HAP-1 (cell line): ENCODE data around the gene ZFPM1.
A peak's percentile ranks its signal among the peaks of the same experiment; 100 is the strongest.

ENCODE experiments used
- DNase-seq, 2 experiments: peaks; one replicate each; pipeline ENCODE4 v3.0.0-alpha.2; 2016 to 2020; ENCODE audit warnings: low spot score in 2 of 2
- H3K27me3 ChIP-seq: fragments of 250-450 bp; sonication (Bioruptor Pico); 2 replicates; pipeline ENCODE4 v1.5.1; 2020; ENCODE audit warnings: low read depth, mild to moderate bottlenecking, moderate library complexity
- H3K36me3 ChIP-seq: fragments of 250-450 bp; sonication (Bioruptor Pico); replicated peaks from 2 replicates; pipeline ENCODE4 v1.5.1; 2020; ENCODE audit warnings: mild to moderate bottlenecking
- H3K4me1 ChIP-seq: fragments of 250-450 bp; sonication (Bioruptor Pico); 2 replicates; pipeline ENCODE4 v1.5.1; 2020; ENCODE audit warnings: mild to moderate bottlenecking
- H3K4me3 ChIP-seq: fragments of 250-450 bp; sonication (Bioruptor Pico); 2 replicates; pipeline ENCODE4 v1.5.1; 2020; ENCODE audit warnings: mild to moderate bottlenecking, moderate library complexity
- H3K9me3 ChIP-seq: fragments of 250-450 bp; sonication (Bioruptor Pico); 2 replicates; pipeline ENCODE4 v1.5.1; 2020; ENCODE audit warnings: mild to moderate bottlenecking, moderate library complexity
- in situ Hi-C: fragments of 300-500 bp; cut with MboI; formaldehyde crosslinking; loops from 3 replicates; pipeline ENCODE4 v1.14.3; 2020; ENCODE audit warnings: low sequenced_read_pairs, inconsistent platforms, mixed read lengths

ZFPM1 gene

DNA sequence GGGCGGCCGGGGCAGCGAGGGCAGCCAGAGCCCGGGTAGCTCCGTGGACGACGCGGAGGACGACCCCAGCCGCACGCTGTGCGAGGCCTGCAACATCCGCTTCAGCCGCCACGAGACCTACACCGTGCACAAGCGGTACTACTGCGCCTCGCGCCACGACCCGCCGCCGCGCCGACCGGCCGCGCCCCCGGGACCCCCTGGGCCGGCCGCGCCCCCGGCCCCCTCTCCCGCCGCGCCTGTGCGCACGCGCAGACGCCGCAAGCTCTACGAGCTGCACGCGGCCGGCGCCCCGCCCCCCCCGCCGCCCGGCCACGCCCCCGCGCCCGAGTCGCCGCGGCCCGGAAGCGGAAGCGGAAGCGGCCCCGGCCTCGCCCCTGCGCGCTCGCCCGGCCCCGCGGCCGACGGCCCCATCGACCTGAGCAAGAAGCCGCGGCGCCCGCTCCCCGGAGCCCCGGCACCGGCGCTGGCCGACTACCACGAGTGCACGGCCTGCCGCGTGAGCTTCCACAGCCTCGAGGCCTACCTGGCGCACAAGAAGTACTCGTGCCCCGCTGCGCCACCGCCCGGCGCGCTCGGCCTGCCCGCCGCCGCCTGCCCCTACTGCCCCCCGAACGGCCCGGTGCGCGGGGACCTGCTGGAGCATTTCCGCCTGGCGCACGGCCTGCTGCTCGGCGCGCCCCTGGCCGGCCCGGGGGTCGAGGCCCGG is 81.0 kb downstream of the ZFPM1 start:
- H3K36me3 ChIP-seq, result no peaks in the 10 kb centered on the region
- peaks cover 5% of the 10 kb centered on the region; the same call in 1 of the 2 replicates for H3K27me3 ChIP-seq
- in situ Hi-C loops, result no loop called here
- no peak overlapping the region for H3K4me3 ChIP-seq
- H3K4me1 ChIP-seq, result no peaks in the 10 kb centered on the region
- no peaks in the 10 kb centered on the region for H3K9me3 ChIP-seq
- DNase-seq, result no peak

DNA sequence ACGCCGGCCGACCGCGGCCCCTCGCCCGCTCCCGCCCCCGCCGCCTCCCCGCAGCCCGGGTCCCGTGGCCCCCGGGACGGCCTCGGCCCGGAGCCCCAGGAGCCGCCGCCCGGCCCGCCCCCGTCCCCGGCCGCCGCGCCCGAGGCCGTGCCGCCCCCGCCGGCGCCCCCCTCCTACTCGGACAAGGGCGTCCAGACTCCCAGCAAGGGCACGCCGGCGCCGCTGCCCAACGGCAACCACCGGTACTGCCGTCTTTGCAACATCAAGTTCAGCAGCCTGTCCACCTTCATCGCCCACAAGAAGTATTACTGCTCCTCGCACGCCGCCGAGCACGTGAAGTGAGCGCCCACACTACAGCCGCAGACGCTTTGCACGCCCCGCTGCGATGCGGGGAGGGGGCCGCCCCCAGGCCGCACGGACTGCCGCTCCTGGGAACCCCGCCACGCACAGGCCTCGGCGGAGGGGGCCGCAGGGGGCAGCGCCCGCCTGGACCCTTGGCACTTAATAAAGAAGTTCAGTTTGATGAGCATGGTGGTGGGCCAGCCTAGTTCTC is 81.6 kb downstream of the ZFPM1 start:
- H3K27me3 ChIP-seq, result peaks cover 9% of the 10 kb centered on the region; the same call in 1 of the 2 replicates
- H3K36me3 ChIP-seq, result no peaks in the 10 kb centered on the region
- DNase-seq, result no peak
- no peaks in the 10 kb centered on the region for H3K4me1 ChIP-seq
- no peak overlapping the region for H3K4me3 ChIP-seq
- H3K9me3 ChIP-seq, result no peaks in the 10 kb centered on the region
- in situ Hi-C loops, result no loop called here

DNA sequence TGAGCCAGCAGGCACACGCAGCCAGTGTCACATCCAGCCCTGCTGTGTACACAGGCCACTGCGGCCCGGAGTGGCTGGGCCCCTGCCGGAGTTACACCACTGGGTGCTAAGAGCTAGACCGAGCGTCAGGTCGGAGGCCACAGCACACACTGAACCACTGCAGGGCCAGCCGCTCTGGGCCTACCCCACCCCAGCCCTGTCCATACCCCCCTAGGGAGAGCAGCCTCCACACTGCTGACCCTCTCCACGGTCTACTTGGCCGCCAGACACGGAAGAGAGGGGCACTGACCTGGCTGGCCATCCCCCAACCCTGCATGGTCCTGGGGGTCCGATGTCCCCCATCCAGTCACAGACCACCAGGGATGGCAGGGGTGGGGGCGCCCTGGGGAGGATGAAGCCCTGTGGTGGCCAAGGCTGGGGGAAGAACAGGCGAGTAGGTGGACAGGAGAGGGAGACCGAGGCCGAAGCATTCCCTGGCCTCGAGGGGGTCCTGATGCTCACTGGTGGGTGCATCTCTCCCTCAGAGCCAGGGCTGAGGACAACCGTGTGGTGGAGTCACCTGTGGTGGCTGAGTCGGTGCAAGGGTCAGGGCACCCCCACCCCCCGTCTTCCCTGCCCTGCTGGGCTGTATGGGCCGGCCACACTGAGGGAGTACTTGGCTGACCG is 82.2 kb downstream of the ZFPM1 start:
- in situ Hi-C loops, result no loop called here
- H3K9me3 ChIP-seq, result no peaks in the 10 kb centered on the region
- no peak for DNase-seq
- H3K27me3 ChIP-seq, result peaks cover 9% of the 10 kb centered on the region; the same call in 1 of the 2 replicates
- no peaks in the 10 kb centered on the region for H3K4me1 ChIP-seq
- H3K36me3 ChIP-seq, result no peaks in the 10 kb centered on the region
- H3K4me3 ChIP-seq, result no peak overlapping the region

- H3K27me3 ChIP-seq, result peaks cover 9% of the 10 kb centered on the region; the same call in 1 of the 2 replicates
- H3K36me3 ChIP-seq, result no peaks in the 10 kb centered on the region
- H3K4me3 ChIP-seq, result no peak overlapping the region
- no peaks in the 10 kb centered on the region for H3K9me3 ChIP-seq
- DNase-seq, result no peak
- H3K4me1 ChIP-seq, result no peaks in the 10 kb centered on the region
- in situ Hi-C loops, result no loop called here
Measured at GRCh38 chr16:88535857-88536222, 82.8 kb downstream of the ZFPM1 start.

GRCh38 chr16:88536510-88536909 is 83.4 kb downstream of the ZFPM1 start:
- in situ Hi-C loops, result no loop called here
- no peak for DNase-seq
- Histone ChIP-seq H3K27me3 (peaks cover 9% of the 10 kb centered on the region; the same call in 1 of the 2 replicates), H3K9me3 (no peaks in the 10 kb centered on the region), H3K4me3 (no peak overlapping the region), H3K36me3 (no peaks in the 10 kb centered on the region), H3K4me1 (no peaks in the 10 kb centered on the region)

DNA sequence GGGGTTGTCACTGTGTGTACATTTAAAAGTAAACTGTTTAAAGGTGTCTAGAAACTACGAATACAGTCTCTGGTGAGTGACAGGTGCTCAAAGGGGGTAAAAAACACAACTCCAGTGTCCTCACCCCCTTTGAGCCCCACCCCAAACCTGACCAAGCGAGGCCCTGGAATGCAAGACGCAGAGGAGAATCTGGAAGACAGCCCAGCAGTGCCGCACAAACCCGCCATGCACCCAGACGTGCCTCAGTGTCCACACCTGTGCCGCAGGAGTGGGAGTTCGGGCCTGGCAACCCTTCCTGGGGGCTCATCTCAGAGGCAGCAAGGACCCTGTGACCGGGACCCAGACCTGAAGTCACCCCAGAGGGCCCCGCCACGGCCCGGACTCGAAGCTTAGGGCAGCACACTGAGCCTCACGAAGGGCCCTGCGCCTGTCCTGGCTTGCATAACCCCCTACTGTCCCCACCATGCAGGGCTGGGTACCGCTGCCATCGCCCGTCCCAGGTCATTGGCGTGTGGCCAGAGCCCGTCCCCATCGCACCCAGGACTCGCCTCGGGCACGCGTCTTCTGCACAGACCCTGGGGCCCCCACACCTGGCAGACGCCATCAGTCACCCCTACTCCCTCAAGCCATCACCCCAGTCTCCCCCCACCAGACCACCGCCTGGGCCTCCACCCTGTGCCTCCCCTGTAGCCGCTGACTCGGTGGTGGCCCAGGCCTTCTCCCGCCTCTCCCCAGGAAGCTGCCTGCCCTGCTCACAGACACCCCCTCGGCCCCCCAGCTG is 84.1 kb downstream of the ZFPM1 start:
- H3K27me3 ChIP-seq, result peaks cover 9% of the 10 kb centered on the region; the same call in 1 of the 2 replicates

GRCh38 chr16:88537859-88538258 is 84.8 kb downstream of the ZFPM1 start:
- H3K4me3 ChIP-seq, result no peak overlapping the region
- in situ Hi-C loops, result no loop called here
- no peaks in the 10 kb centered on the region for H3K36me3 ChIP-seq
- H3K27me3 ChIP-seq, result peaks cover 9% of the 10 kb centered on the region; the same call in 1 of the 2 replicates
- peaks cover 5% of the 10 kb centered on the region for H3K9me3 ChIP-seq
- no peak for DNase-seq
- H3K4me1 ChIP-seq, result no peaks in the 10 kb centered on the region

More for the DNA sequence above, 84.1 kb downstream of the ZFPM1 start:
- no peak overlapping the region for H3K4me3 ChIP-seq
- peak in 1 of 2 experiments; percentile 40 for DNase-seq
- in situ Hi-C loops, result no loop called here
- H3K9me3 ChIP-seq, result no peaks in the 10 kb centered on the region
- no peaks in the 10 kb centered on the region for H3K4me1 ChIP-seq
- no peaks in the 10 kb centered on the region for H3K36me3 ChIP-seq

DNA sequence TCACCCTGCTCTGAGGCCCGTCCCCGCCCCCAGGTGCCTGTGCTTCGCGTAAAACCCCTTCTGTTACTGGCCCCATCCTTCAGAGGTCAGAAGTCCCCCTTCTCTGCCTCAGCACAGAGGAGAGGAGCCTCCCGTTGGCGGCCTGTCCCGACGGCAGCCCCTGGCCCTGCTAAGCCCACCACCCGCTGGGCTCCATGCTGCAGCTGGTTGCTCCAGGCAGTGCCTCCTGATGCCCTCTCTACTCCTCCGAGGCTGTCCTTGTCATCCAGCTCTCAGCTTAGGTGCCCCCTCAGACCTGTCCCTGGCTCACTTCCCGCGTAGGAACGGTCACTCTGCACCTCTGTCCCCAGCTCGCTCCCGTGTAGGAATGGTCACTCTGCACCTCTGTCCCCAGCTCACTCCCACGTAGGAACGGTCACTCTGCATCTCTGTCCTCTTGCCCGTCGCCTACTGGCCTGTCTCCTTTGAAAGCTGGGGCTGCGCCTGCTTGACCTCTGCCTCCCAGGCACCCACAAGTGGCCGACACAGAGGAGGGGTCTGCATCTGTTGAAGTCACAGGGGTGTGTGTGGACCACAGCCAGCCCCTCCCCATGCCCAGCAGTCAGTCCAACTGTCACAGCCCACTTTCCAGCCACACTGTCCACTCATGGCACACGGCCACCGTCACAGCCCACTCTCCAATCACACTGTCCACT is 85.4 kb downstream of the ZFPM1 start:
- DNase-seq, result no peak
- in situ Hi-C loops, result no loop called here
- Histone ChIP-seq H3K36me3 (no peaks in the 10 kb centered on the region), H3K27me3 (peaks cover 9% of the 10 kb centered on the region; the same call in 1 of the 2 replicates), H3K4me3 (no peak overlapping the region), H3K4me1 (no peaks in the 10 kb centered on the region), H3K9me3 (peaks cover 8% of the 10 kb centered on the region)

- Histone ChIP-seq H3K9me3 (peaks cover 10% of the 10 kb centered on the region), H3K4me3 (no peak overlapping the region), H3K27me3 (peaks cover 9% of the 10 kb centered on the region; the same call in 1 of the 2 replicates), H3K4me1 (no peaks in the 10 kb centered on the region), H3K36me3 (no peaks in the 10 kb centered on the region)
- in situ Hi-C loops, result no loop called here
- DNase-seq, result no peak
Measured at GRCh38 chr16:88539261-88539651, 86.2 kb downstream of the ZFPM1 start.

- Histone ChIP-seq H3K4me1 (no peaks in the 10 kb centered on the region), H3K9me3 (peaks cover 10% of the 10 kb centered on the region), H3K4me3 (no peak overlapping the region), H3K27me3 (peaks cover 9% of the 10 kb centered on the region; the same call in 1 of the 2 replicates), H3K36me3 (no peaks in the 10 kb centered on the region)
- in situ Hi-C loops, result no loop called here
- DNase-seq, result peak in 1 of 2 experiments; percentile 7
Measured at GRCh38 chr16:88539652-88540345, 86.7 kb downstream of the ZFPM1 start.

DNA sequence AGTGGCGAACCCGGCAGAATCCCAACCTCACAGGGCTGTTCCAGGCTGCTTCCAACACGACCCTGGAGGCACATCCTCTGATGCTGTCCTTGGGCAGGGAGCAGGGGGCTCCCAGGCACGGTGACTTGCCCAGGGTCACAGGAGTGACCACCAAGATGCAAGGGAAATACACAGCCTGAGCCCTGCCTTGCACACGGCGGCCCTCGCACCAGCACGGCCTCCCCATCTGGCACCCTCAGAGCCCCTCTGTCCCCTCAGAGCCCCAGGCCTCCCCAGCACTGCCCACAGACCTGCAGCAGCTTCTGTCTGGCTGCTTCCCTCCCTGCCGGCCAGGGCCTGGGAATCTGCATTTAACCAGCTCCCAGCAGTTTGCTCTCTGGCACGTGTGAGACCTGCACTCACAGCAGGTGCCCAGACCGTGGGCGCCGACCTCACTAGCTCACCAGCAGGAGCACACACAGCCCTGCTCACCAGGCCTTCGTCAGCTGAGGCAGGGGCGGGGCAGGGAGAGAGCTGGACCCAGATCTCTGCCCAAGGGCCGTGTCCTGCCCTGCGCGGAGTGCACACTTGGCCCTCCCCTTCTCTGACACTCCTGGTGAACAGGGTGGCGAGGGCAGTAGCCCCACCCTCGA is 87.4 kb downstream of the ZFPM1 start:
- Histone ChIP-seq H3K4me3 (no peak overlapping the region), H3K27me3 (peaks cover 9% of the 10 kb centered on the region; the same call in 1 of the 2 replicates), H3K4me1 (no peaks in the 10 kb centered on the region), H3K36me3 (no peaks in the 10 kb centered on the region), H3K9me3 (peaks cover 10% of the 10 kb centered on the region)
- peak in 1 of 2 experiments; percentile 6 for DNase-seq
- in situ Hi-C loops, result no loop called here

DNA sequence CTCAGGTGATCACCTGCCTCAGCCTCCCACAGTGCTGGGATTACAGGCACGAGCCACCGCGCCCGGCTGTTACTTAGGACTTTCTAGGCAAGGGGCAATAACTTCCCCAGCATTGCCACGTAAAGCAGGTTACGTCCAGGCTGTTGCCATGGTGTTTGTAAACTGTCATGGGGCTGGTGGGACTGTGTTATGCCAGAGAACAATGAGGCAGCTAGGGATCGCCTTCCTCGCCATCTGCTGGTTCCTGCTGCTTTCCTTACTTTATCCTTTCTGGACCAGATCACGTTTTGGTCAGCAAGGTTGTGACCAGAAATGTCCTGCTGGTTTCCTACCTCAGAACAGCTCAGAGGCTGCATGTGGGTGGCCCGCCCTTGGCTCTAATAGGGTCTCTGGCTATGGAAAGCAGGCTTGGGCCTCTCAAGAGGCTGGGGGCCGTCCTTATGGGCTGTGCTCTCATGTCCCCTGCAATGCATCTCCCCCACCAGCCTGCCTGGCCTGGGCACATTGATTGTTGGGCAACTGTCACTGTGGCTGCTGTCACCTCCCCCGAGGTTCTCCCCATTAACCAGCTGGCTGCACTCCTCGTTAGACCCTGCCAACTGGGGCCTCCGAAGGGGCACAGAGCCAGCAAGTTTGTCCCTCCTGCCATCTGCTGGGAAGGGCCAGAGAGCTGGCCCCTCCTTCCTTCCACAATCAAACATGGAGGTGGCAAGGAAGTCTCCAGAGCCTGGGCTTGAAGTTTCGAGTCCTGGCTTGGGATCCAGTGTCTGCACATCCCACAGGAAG is 88.9 kb downstream of the ZFPM1 start:
- in situ Hi-C loops, result no loop called here
- DNase-seq, result peak in 1 of 2 experiments; percentile 6
- H3K9me3 ChIP-seq, result peaks cover 10% of the 10 kb centered on the region
- H3K27me3 ChIP-seq, result peaks cover 9% of the 10 kb centered on the region; the same call in 1 of the 2 replicates
- no peaks in the 10 kb centered on the region for H3K36me3 ChIP-seq
- H3K4me3 ChIP-seq, result no peak overlapping the region
- no peaks in the 10 kb centered on the region for H3K4me1 ChIP-seq
